ENCODE data around the gene GRID1. TPM values are rescaled to one million over a fixed set of nuclear protein-coding genes. Genes with fewer than 3 reads are reported as not detected.

The GRID1 gene
- total RNA-seq, 1 donor = under 0.01 TPM

- no peak for DNase-seq (ENCODE audit: low read depth in 2 of 3, low spot score in 2 of 3)
Measured at GRCh38 chr10:86234541-86235270, 131.9 kb downstream of the GRID1 start.

- DNase-seq (ENCODE audit: low read depth in 2 of 3, low spot score in 2 of 3) = no peak
Measured at GRCh38 chr10:86234107-86234506, 132.5 kb downstream of the GRID1 start.

DNA sequence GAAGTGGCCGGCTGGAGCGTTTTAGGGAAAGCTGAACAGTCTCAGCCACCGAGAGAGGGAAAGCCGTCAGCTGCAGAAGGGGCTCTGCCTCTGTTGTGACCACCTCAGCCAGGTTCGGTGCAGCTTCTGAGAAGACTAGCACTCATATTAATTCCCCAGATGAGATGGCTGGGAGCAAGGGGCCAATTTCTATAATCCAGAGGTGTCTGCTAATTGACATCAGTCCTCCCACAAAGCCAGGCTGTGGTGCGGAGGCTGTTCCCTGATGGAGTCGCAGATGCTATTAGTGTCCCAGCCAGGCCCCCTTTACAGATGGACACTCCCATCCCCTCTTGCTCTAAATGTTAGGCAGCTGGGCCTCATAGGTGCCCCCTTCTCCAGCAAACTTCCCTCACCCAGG lies 133.5 kb downstream of the GRID1 start:
- no peak for DNase-seq (ENCODE audit: low read depth in 2 of 3, low spot score in 2 of 3)

DNA sequence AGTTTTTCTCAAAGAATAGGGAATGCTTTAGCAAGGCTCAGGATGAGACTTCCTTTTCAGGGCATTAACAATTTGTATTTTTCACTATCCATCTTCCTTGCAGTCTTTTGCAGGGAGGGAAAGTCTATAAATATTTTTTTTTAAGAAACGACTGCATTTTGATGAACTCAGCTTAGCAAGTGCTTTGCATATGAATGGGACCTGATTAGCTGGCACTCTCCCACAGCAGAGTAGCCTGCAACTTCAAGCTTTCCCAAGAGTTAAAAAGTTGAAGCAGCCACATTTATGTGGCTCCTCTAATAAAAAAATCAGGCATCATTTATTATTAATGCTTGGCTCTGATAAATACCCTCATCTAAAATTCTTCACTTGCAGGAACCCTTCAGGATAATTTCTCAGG lies 134.0 kb downstream of the GRID1 start:
- DNase-seq (ENCODE audit: low read depth in 2 of 3, low spot score in 2 of 3) = no peak

DNA sequence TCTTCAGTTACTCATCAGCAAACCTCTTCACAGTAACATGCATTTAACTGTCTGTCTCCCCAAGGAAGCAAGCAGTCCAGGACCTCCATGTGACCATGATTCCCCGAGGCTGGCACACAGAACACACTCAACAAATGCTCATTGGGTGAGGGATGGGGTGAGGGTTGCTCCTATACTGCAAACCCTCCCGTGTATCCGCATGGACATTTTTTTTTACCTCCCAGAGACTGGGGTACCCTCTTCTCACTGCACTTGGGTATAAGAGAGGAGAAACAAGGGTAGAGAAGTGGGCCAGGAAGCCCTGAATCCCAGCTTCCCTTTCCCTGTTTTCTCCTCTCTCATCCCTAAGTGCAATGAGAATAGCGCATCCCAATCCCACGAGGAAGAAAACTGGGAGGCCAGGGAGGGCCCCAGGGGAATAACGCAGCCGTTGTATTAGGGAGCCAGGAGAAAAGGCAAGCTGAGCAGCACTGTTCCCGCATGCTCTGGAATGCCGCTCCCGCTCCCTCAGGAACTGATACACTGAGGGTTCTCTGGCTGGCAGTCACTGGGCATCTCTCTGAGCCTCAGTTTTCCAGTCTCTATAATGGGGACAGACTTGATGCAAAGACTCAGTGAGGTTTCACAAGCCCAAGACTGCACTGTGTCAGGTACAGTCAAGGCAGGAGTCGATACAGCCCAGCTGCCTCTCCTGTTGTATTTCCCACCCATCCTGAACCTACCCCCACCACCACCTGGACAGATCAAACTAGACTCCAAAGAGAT lies 134.6 kb downstream of the GRID1 start:
- no peak for DNase-seq (ENCODE audit: low read depth in 2 of 3, low spot score in 2 of 3)

- no peak for DNase-seq (ENCODE audit: low read depth in 2 of 3, low spot score in 2 of 3)
Measured at GRCh38 chr10:86230557-86231180, 135.9 kb downstream of the GRID1 start.

GRCh38 chr10:86229811-86230556 lies 136.6 kb downstream of the GRID1 start:
- no peak for DNase-seq (ENCODE audit: low read depth in 2 of 3, low spot score in 2 of 3)

DNA sequence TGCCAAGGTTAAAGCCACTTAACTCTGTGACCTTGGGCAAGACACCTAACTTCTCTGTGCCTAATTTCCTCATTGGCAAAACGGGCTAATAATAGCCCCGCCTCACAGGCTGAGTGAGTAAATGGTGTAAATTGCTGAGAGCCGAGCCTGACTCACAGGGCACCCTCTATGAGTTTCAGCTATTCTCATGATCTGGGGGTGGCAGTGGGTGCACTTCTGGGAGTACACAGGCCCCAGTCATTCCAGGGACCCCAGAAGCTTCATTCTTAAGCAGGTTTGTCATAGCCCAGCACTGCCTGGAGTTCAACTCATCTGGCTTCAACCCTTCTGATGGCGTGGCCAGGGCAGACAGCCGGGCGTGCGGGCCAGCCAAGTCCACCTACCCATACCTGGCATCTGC lies 137.2 kb downstream of the GRID1 start:
- DNase-seq (ENCODE audit: low read depth in 2 of 3, low spot score in 2 of 3) = no peak

- DNase-seq (ENCODE audit: low read depth in 2 of 3, low spot score in 2 of 3) = no peak
Measured at GRCh38 chr10:86227501-86228258, 138.9 kb downstream of the GRID1 start.

DNA sequence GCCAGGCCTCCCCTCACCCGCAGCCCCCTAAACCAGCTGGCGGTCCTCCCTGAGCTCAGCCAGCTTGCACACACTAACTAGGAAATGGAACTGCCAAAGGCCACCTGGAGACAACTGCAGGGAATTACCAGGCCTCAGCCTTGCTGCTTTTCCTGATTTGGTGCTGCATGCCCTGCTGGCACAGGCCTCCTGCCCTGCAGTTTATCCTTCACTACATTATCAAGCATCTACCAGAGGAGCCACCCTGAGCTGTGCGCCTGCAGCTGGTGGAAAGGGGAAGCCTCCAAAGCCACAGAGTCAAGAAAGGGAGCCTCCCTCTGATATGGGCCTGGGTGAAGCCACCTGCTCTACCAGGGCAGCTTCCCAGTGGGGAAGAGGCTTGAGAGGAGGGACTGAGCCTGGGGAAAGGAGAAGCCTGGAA lies 139.8 kb downstream of the GRID1 start:
- DNase-seq (ENCODE audit: low read depth in 2 of 3, low spot score in 2 of 3) = peak in 2 of 3 donors; percentile 50 to 84

GRCh38 chr10:86226016-86226415 lies 140.6 kb downstream of the GRID1 start:
- DNase-seq (ENCODE audit: low read depth in 2 of 3, low spot score in 2 of 3) = no peak

DNA sequence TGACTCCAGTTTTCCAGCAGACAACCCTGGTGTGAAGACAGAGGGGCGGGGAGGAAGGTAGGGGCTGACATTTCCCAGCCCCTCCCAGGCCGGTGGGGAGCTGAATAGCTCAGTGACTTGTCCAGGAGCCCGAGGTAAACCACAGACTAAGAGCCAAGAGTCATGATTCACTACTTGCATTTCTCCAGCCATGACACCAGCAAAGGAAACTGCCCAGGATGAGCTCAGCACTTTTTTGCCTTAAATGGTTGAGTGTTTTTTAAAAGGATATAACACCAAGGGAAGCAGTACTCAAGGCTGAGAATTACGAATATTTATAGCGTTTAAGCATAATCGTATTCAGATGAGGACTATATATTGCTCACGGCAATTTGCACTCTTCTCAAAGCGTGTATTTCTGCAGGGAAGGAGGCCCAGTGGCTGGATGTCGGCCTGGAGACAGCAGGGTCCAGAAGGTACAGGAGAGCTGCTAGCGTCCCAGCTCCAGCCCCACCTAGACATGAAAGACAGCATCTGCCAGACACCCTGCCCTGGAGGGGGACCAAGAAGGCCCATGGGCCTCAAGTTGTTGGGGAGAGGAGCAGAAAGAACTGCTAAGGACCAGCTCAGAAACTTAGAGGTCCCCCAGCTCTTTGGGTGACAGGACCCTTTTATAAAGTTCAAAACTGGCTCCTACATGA lies 141.4 kb downstream of the GRID1 start:
- DNase-seq (ENCODE audit: low read depth in 2 of 3, low spot score in 2 of 3) = peak in 2 of 3 donors; percentile 67 to 86

GRCh38 chr10:86224354-86225102 lies 142.1 kb downstream of the GRID1 start:
- DNase-seq (ENCODE audit: low read depth in 2 of 3, low spot score in 2 of 3) = peak in 1 of 3 donors; percentile 5

GRCh38 chr10:86223256-86223655 lies 143.3 kb downstream of the GRID1 start:
- no peak for DNase-seq (ENCODE audit: low read depth in 2 of 3, low spot score in 2 of 3)

GRCh38 chr10:86222687-86223086 lies 143.9 kb downstream of the GRID1 start:
- DNase-seq (ENCODE audit: low read depth in 2 of 3, low spot score in 2 of 3) = no peak

DNA sequence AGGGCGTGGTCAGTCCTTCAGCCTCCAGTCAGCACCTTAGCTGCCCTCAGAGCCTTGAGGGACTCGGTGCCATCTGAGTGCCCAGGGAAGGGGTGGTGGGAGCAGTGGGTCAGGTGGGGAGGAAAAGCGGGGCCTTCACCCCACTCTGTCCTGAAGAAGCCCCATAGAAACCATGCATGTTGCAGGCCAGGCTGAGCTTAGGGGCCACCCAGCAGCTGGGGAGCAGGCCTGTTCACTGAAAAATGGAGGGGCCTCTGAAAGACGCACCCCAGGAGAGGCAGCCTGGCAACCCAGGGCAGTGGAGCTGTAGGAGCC lies 144.3 kb downstream of the GRID1 start:
- no peak for DNase-seq (ENCODE audit: low read depth in 2 of 3, low spot score in 2 of 3)

GRCh38 chr10:86221442-86222335 lies 144.9 kb downstream of the GRID1 start:
- DNase-seq (ENCODE audit: low read depth in 2 of 3, low spot score in 2 of 3) = no peak

GRCh38 chr10:86220626-86221025 lies 146.0 kb downstream of the GRID1 start:
- DNase-seq (ENCODE audit: low read depth in 2 of 3, low spot score in 2 of 3) = no peak

Measured in hematopoietic multipotent progenitor cell (in vitro differentiated cells).